ENCODE measurements around the gene CASKIN1. TPM values are rescaled to one million over a fixed set of nuclear protein-coding genes. Genes with fewer than 3 reads are reported as not detected.
A peak's percentile ranks its signal among the peaks of the same experiment; 100 is the strongest.

CASKIN1 gene
- total and polyA plus RNA-seq, 2 of the 8 experiments (the other 6 are each of a cell fraction or from before 2014, with no cell fraction given), result 1.2 to 6.4 TPM

DNA sequence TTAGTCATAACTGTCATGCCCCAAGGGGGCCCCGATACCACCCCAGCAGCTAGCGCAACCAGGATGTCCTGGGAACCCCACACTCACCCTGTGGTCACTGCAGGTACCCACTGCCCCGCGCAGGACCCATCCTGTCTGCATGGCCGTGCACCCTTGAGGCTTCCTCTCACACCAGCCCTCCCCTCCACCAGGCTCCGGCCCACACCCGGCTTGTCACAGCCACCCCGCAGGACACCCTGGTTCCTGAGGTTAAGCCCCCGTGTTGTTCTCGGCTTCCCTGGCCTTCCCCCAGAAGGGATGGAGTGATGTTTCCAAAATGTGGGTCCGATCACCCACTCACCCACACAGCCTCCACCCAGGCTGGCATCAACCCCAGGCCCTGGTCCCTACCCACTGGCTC is 47.4 kb upstream of the CASKIN1 start:
- no peak overlapping the region for H2BK15ac ChIP-seq (ENCODE audit: low read length)
- H3K79me2 ChIP-seq (ENCODE audit: control insufficient read depth in 1 of 2, insufficient read depth in 2 of 2, low read length in 2 of 2), result peaks cover 0 to 5% of the 10 kb centered on the region in 2 experiments; a peak in 2 of 4 replicates
- H3K23ac ChIP-seq (ENCODE audit: insufficient read length), result no peak overlapping the region
- H3K27ac ChIP-seq (ENCODE audit: low read depth, low read length), result no peak overlapping the region
- H3K23me2 ChIP-seq (ENCODE audit: low read depth, low read length), result no peaks in the 10 kb centered on the region
- H2BK20ac ChIP-seq (ENCODE audit: low read length), result no peak overlapping the region
- H3K9me3 ChIP-seq (ENCODE audit: insufficient read depth in 2 of 2, low read depth in 1 of 2, low read length in 1 of 2), result no peaks in the 10 kb centered on the region
- no peak overlapping the region for H3K56ac ChIP-seq (replicated peaks; ENCODE audit: insufficient read length, low read depth, low read length)
- DNase-seq (ENCODE audit: low read depth in 1 of 2, low spot score in 2 of 2) (no peak), FAIRE-seq (no peak)
- no peak overlapping the region for H4K5ac ChIP-seq (ENCODE audit: insufficient read length, low read depth, low read length)
- no peak overlapping the region for H2AK5ac ChIP-seq (ENCODE audit: low read depth, low read length)
- no peak overlapping the region for H3K4me2 ChIP-seq (ENCODE audit: insufficient read depth in 1 of 2, low read depth in 2 of 2, low read length in 2 of 2)
- H4K91ac ChIP-seq (replicated peaks; ENCODE audit: insufficient read length, low read length), result no peak overlapping the region
- H2BK5ac ChIP-seq (ENCODE audit: low read depth, low read length), result no peak overlapping the region
- H2BK12ac ChIP-seq (ENCODE audit: low read depth, low read length), result no peak overlapping the region
- H2AFZ ChIP-seq (ENCODE audit: low read length), result no peak overlapping the region
- ChIA-PET CTCF (ENCODE audit: partially characterized antibody) (interaction anchor here (1.1 to 2.1 kb wide), 3 partner anchors 8 to 257 kb away, joined by 4 to 10 read pairs (median 9); partner anchors contain the start of gene DNASE1L2), POLR2A (ENCODE audit: partially characterized antibody) (interaction anchor here (1.9 to 8.6 kb wide), 2 partner anchors 10 to 12 kb away, joined by 5 to 181 read pairs; partner anchors contain the start of gene ECI1)
- H3K27me3 ChIP-seq (replicated peaks in 1 of 4; ENCODE audit: control insufficient read depth in 3 of 4, extremely low read depth in 1 of 4, insufficient read depth in 3 of 4, low read length in 3 of 4), result no peaks in the 10 kb centered on the region
- H3K4me1 ChIP-seq (replicated peaks in 1 of 4; ENCODE audit: control insufficient read depth in 3 of 4, insufficient read depth in 4 of 4, low read length in 3 of 4), result no peaks in the 10 kb centered on the region; a peak in 1 of 7 replicates
- no peak overlapping the region for H3K4ac ChIP-seq (replicated peaks; ENCODE audit: insufficient read length, low read depth, low read length)
- 0 out of 2 replicates have a peak overlapping the region, but pooled peaks have one; percentile 77 for H4K8ac ChIP-seq (ENCODE audit: extremely low read depth, insufficient read depth, low read length)
- H3K4me3 ChIP-seq (ENCODE audit: extremely low read depth in 1 of 4, insufficient read depth in 2 of 4, low read depth in 3 of 4, low read length in 4 of 4), result no peak overlapping the region
- H4K20me1 ChIP-seq (replicated peaks in 1 of 2; ENCODE audit: control insufficient read depth in 1 of 2, insufficient read depth in 2 of 2, low read length in 2 of 2), result peaks cover 4 to 19% of the 10 kb centered on the region in 2 experiments
- H3K14ac ChIP-seq (ENCODE audit: insufficient read length), result no peak overlapping the region
- no peaks in the 10 kb centered on the region; the same call in 1 of the 2 replicates for H3K79me1 ChIP-seq (ENCODE audit: low read depth, low read length)
- H3K36me3 ChIP-seq (ENCODE audit: control insufficient read depth in 2 of 4, insufficient read depth in 4 of 4, low read length in 3 of 4), result peaks cover 18 to 41% (median 32%) of the 10 kb centered on the region in 4 experiments
- no peak overlapping the region for H2BK120ac ChIP-seq (replicated peaks; ENCODE audit: low read depth, low read length)
- H3K18ac ChIP-seq (ENCODE audit: extremely low read depth, low read length), result no peak overlapping the region
- no peak overlapping the region for H3K9ac ChIP-seq (replicated peaks in 1 of 4; ENCODE audit: extremely low read depth in 1 of 4, low read depth in 3 of 4, low read length in 3 of 4)
- WGBS, 2 experiments (ENCODE audit: extremely low coverage in 1 of 2, insufficient coverage in 1 of 2, insufficient read length in 1 of 2, insufficient replicate concordance in 2 of 2, low coverage in 1 of 2, low lambda C conversion rate in 2 of 2, missing lambda C conversion rate in 1 of 2), result 90% methylated on average over 11 of the region's 11 CpGs; no CpG with 5 or more reads in 1 of the 2 experiments
- TF ChIP-seq CEBPB (IDR thresholded peaks at IDR 0.05; ENCODE audit: low read depth, low read length), result no peak
- TF ChIP-seq ASH2L (IDR thresholded peaks at IDR 0.05; ENCODE audit: low read length), result no peak
- no peak for TF ChIP-seq TAF1 (IDR thresholded peaks at IDR 0.05; ENCODE audit: low read depth, low read length)
- no peak for TF ChIP-seq CTBP2 (IDR thresholded peaks at IDR 0.05; ENCODE audit: borderline replicate concordance, insufficient read depth, insufficient read length, low read length)
- TF ChIP-seq HDAC2 (IDR thresholded peaks at IDR 0.05; ENCODE audit: borderline replicate concordance in 1 of 2, low read depth in 2 of 2, low read length in 2 of 2), result no peak
- TF ChIP-seq RBBP5 (IDR thresholded peaks at IDR 0.05; ENCODE audit: borderline replicate concordance, low read depth, low read length), result no peak
- TF ChIP-seq, protein P1, sequence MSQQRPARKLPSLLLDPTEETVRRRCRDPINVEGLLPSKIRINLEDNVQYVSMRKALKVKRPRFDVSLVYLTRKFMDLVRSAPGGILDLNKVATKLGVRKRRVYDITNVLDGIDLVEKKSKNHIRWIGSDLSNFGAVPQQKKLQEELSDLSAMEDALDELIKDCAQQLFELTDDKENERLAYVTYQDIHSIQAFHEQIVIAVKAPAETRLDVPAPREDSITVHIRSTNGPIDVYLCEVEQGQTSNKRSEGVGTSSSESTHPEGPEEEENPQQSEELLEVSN (IDR thresholded peaks at IDR 0.05), result no peak
- TF ChIP-seq RAD21 (IDR thresholded peaks at IDR 0.05 in 1 of 2, conservative IDR thresholded peaks at IDR 0.05 in 1 of 2; ENCODE audit: low read depth in 2 of 2, low read length in 2 of 2), result no peak
- no peak for TF ChIP-seq CHD2 (IDR thresholded peaks at IDR 0.05; ENCODE audit: low read length)
- no peak for TF ChIP-seq CHD1 (IDR thresholded peaks at IDR 0.05; ENCODE audit: low read depth, low read length)
- no peak for TF ChIP-seq HDAC6 (IDR thresholded peaks at IDR 0.05; ENCODE audit: low read depth, low read length)
- TF ChIP-seq MAFK (IDR thresholded peaks at IDR 0.05; ENCODE audit: low read depth, low read length), result no peak
- TF ChIP-seq FOSL1 (IDR thresholded peaks at IDR 0.05; ENCODE audit: insufficient read depth, low read depth, low read length), result no peak

All from H1 (cell line).